GM18517 (cell line): Measurements from ENCODE around the gene PDCD11.

Source experiments
- ATAC-seq: cut with Tn5 transposase; IDR thresholded peaks from one replicate; pipeline ENCODE4 v1.9.1; 2021; ENCODE audit warnings: mild to moderate bottlenecking, moderate library complexity; ENCODE audit not compliant: unreplicated experiment

The PDCD11 gene

DNA sequence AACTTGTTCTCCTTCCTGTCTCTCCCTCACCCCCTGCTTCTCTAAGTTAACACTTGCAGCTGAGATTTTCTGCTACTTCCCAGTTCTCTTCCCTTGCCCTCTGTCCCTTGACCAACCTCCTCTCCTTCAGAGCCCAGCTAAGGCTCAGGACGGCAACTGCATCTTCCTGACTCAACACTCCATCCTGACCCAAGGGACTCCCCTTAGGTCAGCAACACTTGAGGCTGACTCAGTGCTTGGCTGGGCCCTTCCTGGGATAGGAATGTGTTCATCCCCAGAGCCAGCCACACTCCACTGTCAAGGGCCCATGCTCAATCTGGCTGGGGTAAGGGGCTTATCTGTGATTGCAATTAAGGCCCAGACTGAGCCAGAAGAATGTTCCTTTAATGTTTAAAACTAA is 52.3 kb downstream of the PDCD11 start:
- no peak for ATAC-seq

- no peak for ATAC-seq
Observed at GRCh38 chr10:103449208-103450144, 53.0 kb downstream of the PDCD11 start.

- ATAC-seq = no peak
Observed at GRCh38 chr10:103450201-103450695, 53.8 kb downstream of the PDCD11 start.

- ATAC-seq = no peak
Observed at GRCh38 chr10:103451091-103451813, 54.8 kb downstream of the PDCD11 start.

DNA sequence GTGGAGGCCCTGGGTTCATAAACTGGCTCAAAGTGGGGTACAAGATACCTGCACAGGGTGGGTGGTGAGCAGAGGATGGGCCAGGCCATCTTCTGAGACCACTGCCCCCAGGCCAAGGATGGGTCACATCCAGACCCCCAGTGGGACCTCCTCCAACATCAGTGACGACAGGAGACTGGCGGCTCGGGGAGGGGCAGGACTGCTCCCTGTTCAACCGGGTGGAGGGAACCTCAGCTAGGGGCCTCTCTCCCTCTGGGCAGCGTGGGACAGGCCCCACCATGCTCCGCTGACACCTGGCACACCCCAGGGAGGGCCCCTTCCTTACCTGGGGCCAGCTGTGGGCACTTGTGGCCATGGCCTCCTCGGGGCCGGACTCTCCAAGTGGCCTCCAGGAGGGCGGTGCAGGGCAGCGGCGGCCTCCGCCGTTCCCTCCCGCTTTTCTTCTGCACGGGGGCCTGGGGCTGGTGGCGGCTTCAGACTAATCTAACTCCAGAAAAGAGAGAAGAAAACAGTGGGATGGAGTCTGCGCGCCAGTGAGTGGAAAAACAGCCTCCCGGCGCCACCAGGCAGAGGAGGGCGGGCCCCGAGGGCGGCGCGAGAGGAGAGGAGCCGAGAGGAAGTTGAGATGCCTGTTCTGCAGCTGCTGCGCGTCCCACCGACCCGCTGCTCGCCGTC is 55.5 kb downstream of the PDCD11 start, which contains the start of gene CALHM2:
TSS of gene CALHM2 (minus strand) at position 540 of the 675 bp plus-strand sequence. CDS start 2,429 bp downstream, outside the sequence.
- peak; percentile 76 for ATAC-seq

DNA sequence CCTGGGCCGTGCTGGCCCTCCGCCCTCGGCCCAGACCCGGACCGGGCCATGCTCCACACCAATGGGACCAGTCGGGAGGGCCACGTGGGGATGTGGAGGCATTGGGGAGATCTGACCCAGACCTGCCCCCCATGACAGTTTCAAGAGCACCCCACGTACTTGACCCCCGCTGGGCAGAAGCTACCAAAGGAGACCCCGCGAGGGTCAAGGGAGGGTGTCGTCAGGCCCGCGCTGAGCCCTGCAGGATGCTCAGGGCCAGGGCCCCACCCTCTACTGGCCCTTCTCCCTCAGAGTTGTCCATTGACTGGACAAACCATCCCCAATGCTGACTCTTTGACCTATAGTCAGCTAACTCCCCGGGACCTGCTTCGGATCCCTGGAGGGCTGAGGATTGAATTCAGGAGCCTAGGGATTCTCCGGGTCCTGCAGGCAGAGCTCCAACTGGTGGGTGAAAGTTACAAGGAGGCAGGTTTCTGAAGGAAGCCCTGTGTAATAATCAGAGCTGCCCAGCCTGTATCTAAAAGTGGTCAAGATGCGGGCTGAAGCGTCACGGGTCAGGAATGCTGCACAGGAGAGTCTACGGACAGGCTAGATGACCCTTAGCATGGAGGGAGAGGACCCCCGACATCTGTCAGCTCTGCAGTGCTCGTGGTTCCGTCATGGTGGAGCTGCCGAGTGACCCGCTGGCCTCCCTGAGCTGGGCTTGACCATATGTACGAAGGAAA is 56.2 kb downstream of the PDCD11 start:
- peak; percentile 16 for ATAC-seq

- ATAC-seq = no peak
Observed at GRCh38 chr10:103454026-103454425, 57.6 kb downstream of the PDCD11 start.

GRCh38 chr10:103455235-103455634 is 58.8 kb downstream of the PDCD11 start:
- ATAC-seq = no peak

DNA sequence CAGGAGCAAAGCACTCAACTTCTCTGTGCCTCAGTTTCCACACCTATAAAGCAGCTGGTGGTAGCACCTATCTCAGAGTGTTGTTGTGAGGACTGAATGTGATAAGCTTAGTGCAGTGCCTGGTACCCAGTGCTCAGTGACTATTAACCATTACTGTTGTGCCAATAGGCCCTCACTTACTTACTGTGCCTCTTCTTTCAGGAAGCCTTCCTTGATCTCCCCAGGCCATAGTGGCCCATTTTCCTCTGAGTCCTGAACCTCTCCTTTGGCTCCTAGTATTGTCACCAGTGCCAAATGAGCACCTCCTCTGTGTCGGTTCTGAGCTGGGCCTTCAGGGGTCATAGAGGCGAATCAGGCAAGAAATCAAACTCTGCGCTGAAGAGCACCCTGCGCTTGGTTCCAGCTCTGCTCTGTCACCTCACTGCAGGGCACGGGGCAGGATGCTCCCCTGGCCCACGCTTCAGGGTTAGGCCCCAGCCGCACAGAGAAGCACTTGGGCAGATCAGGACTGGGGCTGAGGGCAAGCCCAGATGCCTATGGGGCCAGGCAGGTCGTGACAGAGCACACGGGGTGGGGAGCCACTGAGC is 59.7 kb downstream of the PDCD11 start:
- no peak for ATAC-seq

GRCh38 chr10:103457176-103457712 is 60.8 kb downstream of the PDCD11 start:
- ATAC-seq = no peak

GRCh38 chr10:103457896-103458583 is 61.6 kb downstream of the PDCD11 start:
- no peak for ATAC-seq

GRCh38 chr10:103458720-103459119 is 62.3 kb downstream of the PDCD11 start, which contains the start of gene CALHM1:
Gene CALHM1 (minus strand): TSS chr10:103458900. CDS start chr10:103458751, 149 bp downstream.
- ATAC-seq = no peak

- ATAC-seq = no peak
Observed at GRCh38 chr10:103459615-103460014, 63.2 kb downstream of the PDCD11 start.

DNA sequence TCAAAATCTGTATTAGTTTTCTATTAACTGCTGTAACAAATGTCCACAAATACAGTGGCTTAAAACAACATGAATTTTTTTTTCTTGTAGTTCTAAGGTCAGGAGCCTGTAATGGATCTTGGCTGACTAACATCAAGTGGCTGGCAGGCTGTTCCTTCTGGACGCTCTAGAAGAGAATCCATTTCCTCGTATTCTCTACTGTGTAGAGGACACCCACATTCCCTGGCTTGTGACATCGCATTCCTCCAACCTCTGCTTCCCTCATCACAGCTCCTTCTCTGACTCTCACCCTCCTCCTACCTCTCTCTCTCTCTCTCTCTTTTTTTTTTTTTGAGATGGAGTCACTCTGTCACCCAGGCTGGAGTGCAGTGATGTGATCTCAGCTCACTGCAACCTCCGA is 67.1 kb downstream of the PDCD11 start:
- no peak for ATAC-seq

DNA sequence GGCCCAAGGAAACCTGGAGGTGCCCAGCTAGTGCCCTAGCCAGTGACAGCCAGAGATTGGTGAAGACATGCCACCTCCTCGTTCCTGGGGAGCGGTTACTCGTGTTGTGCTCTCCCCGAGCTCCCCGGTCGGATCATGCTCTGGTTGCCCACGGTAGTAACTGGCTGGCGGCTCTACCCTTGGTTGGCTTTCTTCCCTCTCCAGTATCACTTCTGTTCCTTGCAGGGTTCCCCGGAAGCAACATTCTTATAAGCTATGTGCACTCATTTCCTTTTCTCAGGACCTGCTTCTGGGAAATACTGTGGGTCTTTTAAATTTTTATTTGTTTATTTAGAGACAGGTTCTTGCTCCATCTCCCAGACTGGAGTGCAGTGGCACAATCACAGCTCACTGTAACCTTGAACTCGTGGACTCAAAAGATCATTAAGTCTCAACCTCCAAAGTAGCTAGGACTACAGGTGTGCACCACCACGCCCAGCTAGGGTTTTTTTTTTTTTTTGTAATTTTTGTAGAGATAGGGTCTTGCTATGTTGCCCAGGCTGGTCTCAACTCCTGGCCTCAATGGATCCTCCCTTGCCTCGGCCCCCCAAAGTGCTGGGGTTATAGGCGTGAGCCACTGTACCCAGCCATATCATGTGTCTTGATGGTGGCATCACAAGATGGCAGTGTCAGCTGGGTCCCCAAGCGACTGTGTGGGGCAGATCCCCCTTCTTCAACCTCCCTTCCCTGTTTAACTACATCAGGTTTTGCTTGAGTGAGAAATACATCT is 69.2 kb downstream of the PDCD11 start:
- no peak for ATAC-seq

DNA sequence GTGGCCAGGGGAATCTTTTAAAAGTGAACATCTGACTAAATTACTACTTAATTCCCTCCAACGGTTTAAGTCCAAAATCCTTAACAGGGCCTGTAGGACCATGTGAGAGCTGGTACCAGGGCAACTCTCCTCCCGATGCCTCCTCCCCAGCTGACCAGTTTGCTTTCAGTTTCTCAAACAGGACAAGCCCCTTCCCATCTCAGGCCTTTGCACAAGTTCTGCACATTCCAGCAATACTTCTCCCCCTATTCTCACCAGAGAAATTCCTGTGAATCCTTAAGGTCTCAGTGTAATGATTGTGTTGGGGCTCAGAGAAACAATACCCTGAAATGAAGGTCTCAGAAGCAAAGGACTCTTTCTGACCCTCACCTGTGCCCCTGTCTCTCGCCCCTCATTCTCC is 70.3 kb downstream of the PDCD11 start:
- no peak for ATAC-seq

DNA sequence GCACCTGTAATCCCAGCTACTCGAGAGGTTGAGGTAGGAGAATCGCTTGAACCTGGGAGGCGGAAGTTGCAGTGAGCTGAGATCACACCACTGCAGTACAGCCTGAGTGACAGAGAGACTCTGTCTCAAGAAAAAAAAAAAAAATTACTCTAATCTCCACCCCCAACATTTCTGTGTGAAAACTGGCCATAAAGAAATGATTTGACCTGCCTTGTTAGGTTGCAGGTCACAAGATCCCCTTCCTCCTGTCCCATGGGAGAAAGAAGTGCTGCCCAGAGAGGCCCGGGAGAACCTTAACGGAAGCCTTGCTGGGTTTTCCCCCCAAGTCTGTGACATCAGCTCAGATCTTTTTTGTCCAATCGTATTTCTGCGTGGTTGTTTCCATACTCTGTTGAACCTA is 71.0 kb downstream of the PDCD11 start:
- peak; percentile 33 for ATAC-seq

DNA sequence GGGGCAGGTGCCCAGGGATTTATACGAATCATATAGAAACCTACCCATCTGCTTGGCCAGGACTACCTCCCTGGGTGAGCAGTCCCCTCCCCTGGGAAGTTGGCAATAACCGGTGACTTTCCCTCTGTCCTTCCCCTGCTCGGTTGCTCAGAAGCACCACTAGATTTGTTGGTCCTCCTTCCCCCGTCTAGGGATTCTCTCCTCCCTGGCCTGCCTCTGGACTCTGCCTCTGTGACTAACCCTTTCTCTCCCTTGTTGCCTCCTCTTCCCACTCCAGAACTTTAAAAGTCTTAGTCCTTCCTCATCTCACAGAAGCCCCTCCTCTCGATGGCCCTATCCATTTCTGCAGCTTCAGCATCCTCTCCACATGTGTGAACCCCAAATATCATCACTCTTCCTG is 72.8 kb downstream of the PDCD11 start:
- ATAC-seq = no peak
